Right lobe of liver (tissue), 4 donors: ENCODE results near the gene MICU2.

ENCODE experiments used
- POLR2A ChIP-seq: fragments of 450-650 bp; IDR thresholded peaks from one replicate; pipeline ENCODE4 v1.6.1; 2017; ENCODE audit warnings: antibody characterized with exemption, mild to moderate bottlenecking
- TF ChIP-seq, protein P1 (sequence below), 4 donors: fragments of 200-600 bp in 3 of 4; fragments of 450-650 bp in 1 of 4; IDR thresholded peaks; one replicate each; pipeline versions ENCODE4 v1.5.1 to v1.8.0; 2016 to 2022; ENCODE audit warnings: antibody characterized with exemption in 4 of 4, mild to moderate bottlenecking in 2 of 4
- donor health status: DM: no; HTN: no; CAD: no.
- donor health status: DM: no; HTN: no; CAD: no.
- donor health status: DM: no; HTN: yes; CAD: no.

DNA sequence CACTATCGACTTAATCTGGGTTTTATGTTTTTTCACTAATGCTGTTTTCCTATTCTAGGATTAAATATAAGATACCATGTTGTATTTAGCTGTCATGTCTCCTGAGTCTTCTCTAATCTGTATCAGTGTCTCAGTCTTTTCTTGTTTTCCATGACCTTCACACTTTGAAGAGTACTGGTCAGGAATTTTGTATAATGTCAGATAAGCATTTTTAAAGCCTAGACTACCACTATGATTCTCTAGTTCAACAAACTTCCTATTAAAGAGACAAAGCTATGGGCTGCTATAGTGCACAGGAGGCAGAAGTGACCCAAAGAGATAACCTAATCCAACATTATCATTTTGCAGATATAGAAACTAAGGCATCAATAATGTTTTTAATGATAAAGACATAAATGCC is 81.8 kb downstream of the MICU2 start:
- TF ChIP-seq, protein P1, sequence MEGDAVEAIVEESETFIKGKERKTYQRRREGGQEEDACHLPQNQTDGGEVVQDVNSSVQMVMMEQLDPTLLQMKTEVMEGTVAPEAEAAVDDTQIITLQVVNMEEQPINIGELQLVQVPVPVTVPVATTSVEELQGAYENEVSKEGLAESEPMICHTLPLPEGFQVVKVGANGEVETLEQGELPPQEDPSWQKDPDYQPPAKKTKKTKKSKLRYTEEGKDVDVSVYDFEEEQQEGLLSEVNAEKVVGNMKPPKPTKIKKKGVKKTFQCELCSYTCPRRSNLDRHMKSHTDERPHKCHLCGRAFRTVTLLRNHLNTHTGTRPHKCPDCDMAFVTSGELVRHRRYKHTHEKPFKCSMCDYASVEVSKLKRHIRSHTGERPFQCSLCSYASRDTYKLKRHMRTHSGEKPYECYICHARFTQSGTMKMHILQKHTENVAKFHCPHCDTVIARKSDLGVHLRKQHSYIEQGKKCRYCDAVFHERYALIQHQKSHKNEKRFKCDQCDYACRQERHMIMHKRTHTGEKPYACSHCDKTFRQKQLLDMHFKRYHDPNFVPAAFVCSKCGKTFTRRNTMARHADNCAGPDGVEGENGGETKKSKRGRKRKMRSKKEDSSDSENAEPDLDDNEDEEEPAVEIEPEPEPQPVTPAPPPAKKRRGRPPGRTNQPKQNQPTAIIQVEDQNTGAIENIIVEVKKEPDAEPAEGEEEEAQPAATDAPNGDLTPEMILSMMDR (IDR thresholded peaks at IDR 0.05) = no peak
- no peak for TF ChIP-seq POLR2A
